Measurements from ENCODE around the gene TRIM77. TPM values are rescaled to one million over a fixed set of nuclear protein-coding genes. Genes with fewer than 3 reads are reported as not detected.
"Not testable (repeated sequence)": the region's sequence is repeated elsewhere in the genome, so short reads cannot be mapped to it uniquely, and the experiment has no call there.

The TRIM77 gene, protein sequence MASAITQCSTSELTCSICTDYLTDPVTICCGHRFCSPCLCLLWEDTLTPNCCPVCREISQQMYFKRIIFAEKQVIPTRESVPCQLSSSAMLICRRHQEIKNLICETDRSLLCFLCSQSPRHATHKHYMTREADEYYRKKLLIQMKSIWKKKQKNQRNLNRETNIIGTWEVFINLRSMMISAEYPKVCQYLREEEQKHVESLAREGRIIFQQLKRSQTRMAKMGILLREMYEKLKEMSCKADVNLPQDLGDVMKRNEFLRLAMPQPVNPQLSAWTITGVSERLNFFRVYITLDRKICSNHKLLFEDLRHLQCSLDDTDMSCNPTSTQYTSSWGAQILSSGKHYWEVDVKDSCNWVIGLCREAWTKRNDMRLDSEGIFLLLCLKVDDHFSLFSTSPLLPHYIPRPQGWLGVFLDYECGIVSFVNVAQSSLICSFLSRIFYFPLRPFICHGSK
- total RNA-seq = not detected

DNA sequence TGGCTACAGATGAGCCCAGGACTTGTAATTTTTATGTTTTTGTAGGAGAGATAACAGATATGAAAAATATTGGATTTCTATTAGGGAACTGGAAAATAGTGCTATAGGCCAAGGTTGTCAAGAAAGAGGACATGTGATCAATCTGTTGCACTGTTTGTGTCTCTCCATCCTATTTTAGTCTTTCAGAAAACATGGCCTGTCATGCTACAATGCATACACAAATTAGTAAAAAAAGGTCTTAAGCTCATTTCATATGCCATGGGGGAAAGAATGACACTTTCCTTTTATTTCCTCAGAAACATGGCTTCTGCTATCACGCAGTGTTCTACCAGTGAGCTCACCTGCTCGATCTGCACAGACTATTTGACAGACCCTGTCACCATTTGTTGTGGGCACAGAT is at the start of gene TRIM77:
TSS of gene TRIM77 (plus strand) at position 301 of the 400 bp plus-strand sequence. CDS start at position 301, 0 bp downstream.
- H3K27ac ChIP-seq; H3K4me1 ChIP-seq; DNase-seq (ENCODE audit: extremely low spot score in 2 of 2); H3K9me3 ChIP-seq; H3K36me3 ChIP-seq; intact Hi-C loops (cut with DNase I); H3K4me3 ChIP-seq; H3K27me3 ChIP-seq: not testable (repeated sequence)

DNA sequence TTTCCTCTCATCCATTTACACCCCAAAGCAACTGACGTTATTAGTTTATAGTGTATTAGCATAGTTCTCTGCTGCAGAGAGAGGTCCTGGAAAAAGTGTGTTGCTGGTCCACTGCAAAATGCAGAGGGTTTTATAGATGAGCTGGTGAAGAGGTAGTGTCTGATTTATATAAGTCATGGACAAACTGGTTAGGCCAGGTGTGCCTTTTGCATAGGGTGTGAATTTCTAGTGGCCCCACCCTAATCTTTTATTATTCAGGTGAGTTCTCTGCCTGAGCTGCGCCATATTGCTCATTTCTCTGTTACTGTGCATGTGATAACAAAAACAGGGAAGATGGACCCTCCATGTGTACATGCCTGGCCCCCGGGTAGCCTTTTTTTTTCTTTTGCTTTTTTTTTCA is 43.1 kb upstream of the TRIM77 start:
- intact Hi-C loops (cut with DNase I) = no loop called here
- no peak overlapping the region for H3K4me3 ChIP-seq
- H3K27ac ChIP-seq = no peak overlapping the region
- TF ChIP-seq, protein P1, sequence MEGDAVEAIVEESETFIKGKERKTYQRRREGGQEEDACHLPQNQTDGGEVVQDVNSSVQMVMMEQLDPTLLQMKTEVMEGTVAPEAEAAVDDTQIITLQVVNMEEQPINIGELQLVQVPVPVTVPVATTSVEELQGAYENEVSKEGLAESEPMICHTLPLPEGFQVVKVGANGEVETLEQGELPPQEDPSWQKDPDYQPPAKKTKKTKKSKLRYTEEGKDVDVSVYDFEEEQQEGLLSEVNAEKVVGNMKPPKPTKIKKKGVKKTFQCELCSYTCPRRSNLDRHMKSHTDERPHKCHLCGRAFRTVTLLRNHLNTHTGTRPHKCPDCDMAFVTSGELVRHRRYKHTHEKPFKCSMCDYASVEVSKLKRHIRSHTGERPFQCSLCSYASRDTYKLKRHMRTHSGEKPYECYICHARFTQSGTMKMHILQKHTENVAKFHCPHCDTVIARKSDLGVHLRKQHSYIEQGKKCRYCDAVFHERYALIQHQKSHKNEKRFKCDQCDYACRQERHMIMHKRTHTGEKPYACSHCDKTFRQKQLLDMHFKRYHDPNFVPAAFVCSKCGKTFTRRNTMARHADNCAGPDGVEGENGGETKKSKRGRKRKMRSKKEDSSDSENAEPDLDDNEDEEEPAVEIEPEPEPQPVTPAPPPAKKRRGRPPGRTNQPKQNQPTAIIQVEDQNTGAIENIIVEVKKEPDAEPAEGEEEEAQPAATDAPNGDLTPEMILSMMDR (IDR thresholded peaks at IDR 0.05) = no peak
- TF ChIP-seq POLR2A (IDR thresholded peaks at IDR 0.05) (no peak), POLR2AphosphoS5 (IDR thresholded peaks at IDR 0.05; ENCODE audit: insufficient read depth in 1 of 2, low read depth in 1 of 2) (no peak)
- DNase-seq (ENCODE audit: extremely low spot score in 2 of 2) = no peak
- no peaks in the 10 kb centered on the region for H3K9me3 ChIP-seq
- H3K36me3 ChIP-seq = no peaks in the 10 kb centered on the region
- no peaks in the 10 kb centered on the region for H3K4me1 ChIP-seq
- no peaks in the 10 kb centered on the region for H3K27me3 ChIP-seq

DNA sequence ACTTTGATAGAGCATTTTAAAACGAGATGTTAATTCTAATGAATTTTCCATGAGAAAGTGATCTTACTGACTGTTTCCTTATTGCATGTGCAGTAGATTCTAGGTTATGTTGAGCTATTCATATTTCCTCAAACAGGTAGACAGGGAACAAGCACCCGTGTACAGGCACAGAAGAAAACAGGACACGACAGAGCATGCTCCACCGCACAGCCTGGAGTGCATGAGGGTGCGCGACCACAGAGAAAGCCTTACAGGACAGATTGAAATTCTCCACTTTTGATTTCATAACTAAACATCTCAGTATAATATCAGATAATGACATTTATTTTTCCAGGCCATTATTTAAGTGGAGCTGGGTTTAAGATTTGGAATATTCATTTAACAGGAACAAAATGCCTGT is 41.9 kb upstream of the TRIM77 start:
- H3K36me3 ChIP-seq; H3K4me3 ChIP-seq; intact Hi-C loops (cut with DNase I); H3K27ac ChIP-seq; H3K4me1 ChIP-seq; DNase-seq (ENCODE audit: extremely low spot score in 2 of 2); H3K9me3 ChIP-seq; H3K27me3 ChIP-seq: not testable (repeated sequence)

DNA sequence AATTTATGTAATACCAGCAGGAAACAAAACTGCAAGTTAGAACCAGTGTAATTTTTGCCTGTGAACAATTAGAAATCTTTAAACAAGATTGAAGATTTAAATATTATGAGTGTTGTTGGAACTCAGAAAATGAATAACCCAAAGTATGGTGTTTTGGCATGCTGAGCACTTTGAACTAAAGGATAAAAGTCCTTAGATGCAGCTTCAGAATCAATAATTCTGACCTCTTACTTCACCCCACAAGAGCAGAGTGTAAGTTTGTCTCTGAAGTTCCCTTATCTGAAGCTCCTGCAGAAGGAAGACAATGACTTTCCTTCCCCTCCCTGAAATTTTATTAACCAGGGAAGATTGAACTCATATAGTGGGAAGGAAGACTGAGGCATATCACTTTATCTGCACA is 40.5 kb upstream of the TRIM77 start:
- intact Hi-C loops (cut with DNase I); DNase-seq (ENCODE audit: extremely low spot score in 2 of 2); H3K27ac ChIP-seq; H3K4me3 ChIP-seq; H3K36me3 ChIP-seq; H3K27me3 ChIP-seq; H3K9me3 ChIP-seq; H3K4me1 ChIP-seq: not testable (repeated sequence)

DNA sequence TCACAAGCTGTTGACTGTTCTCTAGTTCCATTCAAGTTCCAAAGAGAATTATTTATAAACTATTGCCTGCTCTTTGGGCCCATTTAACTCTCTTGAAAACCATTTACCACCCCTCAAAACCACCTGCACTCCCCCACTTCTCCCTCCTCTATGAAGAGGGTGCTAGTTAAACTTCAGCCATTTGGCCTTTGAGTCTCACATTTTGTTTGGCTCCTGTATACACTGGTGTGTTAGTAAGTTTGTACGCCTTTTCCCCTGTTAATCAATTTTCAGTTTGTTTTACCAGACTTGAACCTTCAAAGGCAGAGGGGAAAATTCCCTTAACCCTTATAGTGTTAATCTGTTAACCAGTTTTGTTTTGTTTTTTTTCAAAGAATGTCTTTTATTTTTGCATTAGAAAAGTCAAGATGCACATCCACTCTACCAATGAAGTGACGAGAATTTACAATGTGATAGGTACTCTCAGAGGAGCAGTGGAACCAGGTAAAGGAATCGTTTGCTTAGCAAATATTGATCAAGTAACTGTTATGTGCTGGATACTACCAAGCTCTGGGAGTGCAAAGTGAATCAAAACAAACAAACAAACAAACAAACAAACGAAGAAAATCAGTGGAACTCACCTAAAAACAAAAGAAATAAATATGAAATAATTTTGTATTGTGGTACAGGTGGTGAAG is 40.0 kb upstream of the TRIM77 start:
- H3K27me3 ChIP-seq; H3K4me3 ChIP-seq; H3K4me1 ChIP-seq; intact Hi-C loops (cut with DNase I); H3K36me3 ChIP-seq; DNase-seq (ENCODE audit: extremely low spot score in 2 of 2); H3K9me3 ChIP-seq; H3K27ac ChIP-seq: not testable (repeated sequence)

DNA sequence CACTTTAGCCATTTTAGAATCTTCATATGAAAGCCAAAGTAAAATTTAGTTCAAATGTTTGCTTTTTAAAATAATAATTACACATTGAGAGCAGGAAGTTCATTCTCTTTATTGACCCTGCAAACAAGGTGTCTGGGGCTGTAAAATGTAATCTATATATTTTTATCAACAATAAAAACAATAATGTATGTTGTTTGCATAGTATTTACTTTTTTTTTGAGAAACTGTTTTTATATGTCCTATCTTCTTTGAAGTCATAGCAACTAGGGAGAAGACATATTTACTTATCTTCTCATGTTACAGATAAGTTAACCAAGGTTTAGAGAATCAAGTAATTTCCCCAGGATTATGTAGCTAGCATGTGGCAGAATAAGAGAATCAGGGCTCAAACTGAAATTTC is 37.6 kb upstream of the TRIM77 start:
- H3K27me3 ChIP-seq; H3K27ac ChIP-seq; H3K9me3 ChIP-seq; H3K4me3 ChIP-seq; DNase-seq (ENCODE audit: extremely low spot score in 2 of 2); H3K36me3 ChIP-seq; intact Hi-C loops (cut with DNase I); H3K4me1 ChIP-seq: not testable (repeated sequence)

DNA sequence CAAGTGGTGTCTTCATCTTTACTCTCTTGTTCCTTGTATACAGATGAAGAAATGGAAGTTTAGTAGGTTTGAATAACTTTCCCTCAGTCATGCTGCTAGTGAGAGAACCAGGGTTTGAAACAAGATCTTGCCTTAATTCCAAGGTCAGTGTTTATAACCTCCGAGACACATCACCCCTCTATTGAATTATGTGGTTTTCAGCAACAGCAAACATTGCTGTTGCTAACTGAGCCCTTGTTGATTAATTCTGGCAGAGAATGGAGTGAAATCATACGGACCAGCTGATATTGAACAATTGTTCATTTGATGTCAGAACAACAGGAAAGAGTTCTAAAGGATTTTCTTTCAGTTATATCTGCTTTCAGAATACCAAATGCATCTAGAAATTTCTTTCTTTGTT is 36.7 kb upstream of the TRIM77 start:
- H3K27ac ChIP-seq; H3K4me3 ChIP-seq; H3K36me3 ChIP-seq; H3K27me3 ChIP-seq; intact Hi-C loops (cut with DNase I); H3K4me1 ChIP-seq; DNase-seq (ENCODE audit: extremely low spot score in 2 of 2); H3K9me3 ChIP-seq: not testable (repeated sequence)

DNA sequence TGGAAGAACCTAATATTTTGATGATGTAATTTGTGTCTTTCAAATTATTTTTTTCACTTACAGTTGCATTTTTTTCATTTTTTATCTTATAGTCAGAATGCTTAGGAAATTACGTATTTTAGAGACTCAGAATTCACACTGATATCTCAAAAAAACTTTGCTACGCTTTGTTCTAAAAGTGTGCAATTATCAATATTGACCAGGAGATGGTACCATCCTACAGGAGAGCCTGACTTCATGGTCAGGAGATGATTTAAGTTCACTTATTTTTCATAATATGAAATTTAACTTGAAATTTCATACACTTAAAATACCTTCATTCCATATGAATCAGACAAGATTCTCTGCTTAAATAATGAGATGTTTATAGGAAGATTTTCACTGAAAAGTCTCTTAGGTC is 34.7 kb upstream of the TRIM77 start:
- H3K4me3 ChIP-seq; DNase-seq (ENCODE audit: extremely low spot score in 2 of 2); H3K27ac ChIP-seq; H3K4me1 ChIP-seq; H3K9me3 ChIP-seq; intact Hi-C loops (cut with DNase I); H3K36me3 ChIP-seq; H3K27me3 ChIP-seq: not testable (repeated sequence)

DNA sequence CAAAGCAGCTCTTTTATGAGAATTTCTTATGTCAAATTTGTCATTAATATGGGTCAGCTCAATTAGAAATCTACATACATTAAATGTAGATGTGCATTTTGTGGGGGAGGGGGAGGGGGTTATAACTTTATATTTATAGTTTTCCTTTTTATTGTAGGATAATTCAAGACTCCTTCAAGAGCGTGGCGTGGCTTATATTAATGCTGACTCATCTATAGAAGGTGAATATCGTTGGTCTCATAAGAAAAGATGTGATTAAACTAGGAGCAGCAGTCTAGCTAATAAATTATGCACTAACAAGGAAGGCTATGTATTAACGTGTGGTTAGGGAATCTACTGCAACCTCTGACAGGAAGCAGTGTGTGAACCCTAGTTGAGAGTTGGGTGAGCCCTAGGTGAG is 34.2 kb upstream of the TRIM77 start:
- H3K9me3 ChIP-seq; H3K36me3 ChIP-seq; intact Hi-C loops (cut with DNase I); H3K27me3 ChIP-seq; H3K4me1 ChIP-seq; H3K4me3 ChIP-seq; H3K27ac ChIP-seq; DNase-seq (ENCODE audit: extremely low spot score in 2 of 2): not testable (repeated sequence)

DNA sequence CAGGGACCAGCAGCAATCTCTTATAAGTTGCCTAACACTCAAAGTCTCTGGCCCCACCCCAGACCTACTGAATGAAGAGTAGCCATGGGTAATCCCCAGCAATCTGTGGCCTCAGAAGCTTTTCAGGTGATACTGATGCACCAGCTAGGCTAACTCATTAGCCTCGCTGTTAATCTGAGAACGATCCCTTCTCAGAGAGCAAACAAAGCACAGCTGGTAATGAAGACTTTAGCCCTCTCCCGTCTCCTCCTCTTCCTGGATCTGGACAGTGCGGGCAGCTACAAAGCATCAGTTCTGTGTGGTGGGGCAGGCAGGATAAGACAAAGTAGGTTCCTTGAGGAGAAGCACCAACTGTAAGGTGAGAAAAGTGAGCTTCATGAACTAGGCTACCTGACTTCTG is 3.0 kb upstream of the TRIM77 start:
- H3K27me3 ChIP-seq; H3K4me1 ChIP-seq; H3K27ac ChIP-seq; intact Hi-C loops (cut with DNase I); H3K36me3 ChIP-seq; H3K4me3 ChIP-seq; DNase-seq (ENCODE audit: extremely low spot score in 2 of 2); H3K9me3 ChIP-seq: not testable (repeated sequence)

DNA sequence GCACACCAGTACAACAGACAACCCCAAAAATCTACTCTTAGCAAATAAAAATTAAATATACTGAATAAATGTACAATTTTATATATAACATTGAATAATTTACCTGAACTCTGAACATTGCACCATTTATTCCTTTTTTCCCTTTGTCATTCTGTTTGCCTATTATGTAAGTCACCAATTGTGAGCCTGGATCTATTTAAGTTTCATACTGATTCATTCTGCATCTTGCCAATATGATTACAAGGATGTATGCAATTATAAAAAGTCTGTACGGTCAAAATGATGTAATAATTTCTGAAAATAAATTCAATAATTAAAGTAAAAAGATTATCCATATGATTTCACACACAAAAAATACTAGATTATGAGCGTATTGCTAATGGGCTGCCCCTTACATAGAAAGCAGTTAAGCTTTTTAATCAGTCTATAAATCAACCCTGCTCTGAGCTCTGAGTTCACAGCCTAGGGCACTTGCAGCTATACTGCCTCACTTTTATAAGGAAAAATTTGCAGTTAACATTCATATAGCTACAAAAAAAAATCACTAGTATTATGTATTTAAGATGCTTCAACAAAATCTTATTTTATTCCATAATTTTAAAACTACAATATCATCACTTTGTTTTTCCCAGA is 14.9 kb downstream of the TRIM77 start:
- H3K27ac ChIP-seq; H3K9me3 ChIP-seq; intact Hi-C loops (cut with DNase I); H3K4me3 ChIP-seq; H3K27me3 ChIP-seq; DNase-seq (ENCODE audit: extremely low spot score in 2 of 2); H3K36me3 ChIP-seq; H3K4me1 ChIP-seq: not testable (repeated sequence)

DNA sequence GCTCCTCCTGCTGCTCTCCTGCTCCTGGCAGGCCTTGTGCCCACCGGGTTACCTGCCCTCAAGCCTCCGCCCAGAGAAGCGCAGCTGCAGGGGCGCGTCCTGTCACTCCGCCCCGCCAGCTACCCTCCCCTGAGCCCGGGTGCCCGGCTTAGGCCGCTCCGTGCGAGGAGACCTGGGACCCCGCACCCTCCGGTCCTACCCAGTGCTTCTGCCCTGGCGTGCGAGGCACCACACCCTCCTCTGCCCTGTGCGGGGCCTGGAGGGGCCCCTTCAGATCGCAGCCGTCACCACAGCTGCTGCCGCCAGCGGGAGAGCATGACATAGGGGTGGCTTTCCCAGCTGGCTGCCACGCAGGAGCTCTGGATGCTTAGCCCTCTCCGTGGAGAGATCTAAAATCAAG is 20.1 kb downstream of the TRIM77 start:
- H3K27me3 ChIP-seq; H3K9me3 ChIP-seq; H3K4me3 ChIP-seq; H3K4me1 ChIP-seq; intact Hi-C loops (cut with DNase I); H3K36me3 ChIP-seq; DNase-seq (ENCODE audit: extremely low spot score in 2 of 2); H3K27ac ChIP-seq: not testable (repeated sequence)
